T-helper 1 cell (primary cell): ENCODE data around the gene SPTB.
A peak's percentile ranks its signal among the peaks of the same experiment; 100 is the strongest.

Source experiments
- DNase-seq, 5 donors: peaks; one replicate each; pipeline ENCODE4 v3.0.0-alpha.2; 2012 to 2020

SPTB gene

DNA sequence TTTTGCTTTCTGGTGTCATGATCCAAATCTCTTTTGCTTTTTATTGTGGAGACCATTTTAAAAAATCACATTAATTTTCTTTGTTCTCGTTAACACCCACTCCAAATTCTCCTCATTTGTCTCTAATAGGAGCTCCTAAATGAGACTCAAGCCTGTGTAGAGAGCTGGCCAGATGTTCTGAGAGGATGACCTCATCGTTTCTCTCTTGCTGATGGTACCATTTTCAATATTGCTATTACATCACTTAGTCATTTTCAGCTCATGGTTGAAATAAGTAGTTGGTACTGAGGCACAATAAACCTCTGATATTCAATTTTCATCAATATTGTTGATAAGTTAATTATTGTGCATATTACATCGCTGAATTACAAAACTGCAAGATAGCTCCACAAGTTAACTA is 31.5 kb downstream of the SPTB start:
- no peak for DNase-seq

DNA sequence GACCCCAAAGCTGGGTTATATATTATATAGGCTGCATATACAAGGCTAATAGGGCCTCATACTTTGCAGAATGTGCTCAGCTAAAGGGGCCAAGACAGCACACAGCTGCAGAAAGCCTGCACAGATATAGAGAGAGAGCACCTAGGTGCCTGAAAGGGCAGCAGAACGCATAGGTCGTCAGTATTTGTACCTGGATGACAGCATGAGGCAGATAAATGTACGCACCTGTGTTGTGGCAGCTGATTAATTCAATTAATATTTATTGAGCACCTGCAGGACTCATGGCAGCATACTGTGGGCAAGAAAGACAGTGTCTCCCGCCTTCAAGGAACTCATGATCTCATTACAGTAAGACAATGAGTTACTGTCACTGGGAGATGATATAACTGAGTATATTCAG is 33.4 kb downstream of the SPTB start:
- no peak for DNase-seq

DNA sequence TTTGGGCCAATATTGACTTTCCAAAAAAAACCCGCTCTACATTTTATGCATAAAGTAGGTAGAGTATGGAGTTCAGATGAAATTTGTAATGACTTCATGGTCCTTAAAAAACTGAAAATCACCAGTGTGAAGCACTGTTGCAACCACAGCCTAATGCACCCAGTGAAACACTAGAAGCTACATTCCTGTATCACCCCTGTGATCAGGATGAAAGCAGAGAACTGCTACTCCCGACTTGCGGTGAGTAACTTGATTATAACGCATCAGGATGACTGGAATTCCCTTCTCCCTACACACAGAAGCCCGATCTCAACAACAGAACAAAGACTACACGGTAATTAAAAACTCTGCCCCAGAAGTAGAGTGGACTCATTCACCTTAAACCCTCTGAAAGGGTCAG is 33.8 kb downstream of the SPTB start:
- DNase-seq, result no peak

GRCh38 chr14:64844969-64845536 is 34.7 kb downstream of the SPTB start:
- no peak for DNase-seq

DNA sequence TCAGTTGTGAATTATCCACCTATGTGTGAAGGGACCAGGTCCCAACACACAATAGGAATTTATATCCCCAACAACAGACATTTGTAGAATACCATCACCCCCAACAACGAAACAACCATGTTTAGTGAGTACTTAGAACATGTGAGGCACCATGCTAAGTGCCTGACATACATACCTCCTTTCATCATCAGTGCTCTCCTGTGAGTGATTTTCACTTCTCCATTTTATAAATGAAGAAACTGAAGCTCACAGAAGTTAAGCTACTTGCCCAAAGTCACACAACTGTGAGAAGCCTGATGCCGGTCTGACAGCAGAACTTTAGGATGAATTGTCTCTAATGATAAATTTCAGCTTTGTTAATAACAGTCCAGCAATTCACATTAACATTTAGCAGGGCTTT is 35.4 kb downstream of the SPTB start:
- no peak for DNase-seq

GRCh38 chr14:64843548-64843947 is 36.2 kb downstream of the SPTB start:
- DNase-seq, result no peak

DNA sequence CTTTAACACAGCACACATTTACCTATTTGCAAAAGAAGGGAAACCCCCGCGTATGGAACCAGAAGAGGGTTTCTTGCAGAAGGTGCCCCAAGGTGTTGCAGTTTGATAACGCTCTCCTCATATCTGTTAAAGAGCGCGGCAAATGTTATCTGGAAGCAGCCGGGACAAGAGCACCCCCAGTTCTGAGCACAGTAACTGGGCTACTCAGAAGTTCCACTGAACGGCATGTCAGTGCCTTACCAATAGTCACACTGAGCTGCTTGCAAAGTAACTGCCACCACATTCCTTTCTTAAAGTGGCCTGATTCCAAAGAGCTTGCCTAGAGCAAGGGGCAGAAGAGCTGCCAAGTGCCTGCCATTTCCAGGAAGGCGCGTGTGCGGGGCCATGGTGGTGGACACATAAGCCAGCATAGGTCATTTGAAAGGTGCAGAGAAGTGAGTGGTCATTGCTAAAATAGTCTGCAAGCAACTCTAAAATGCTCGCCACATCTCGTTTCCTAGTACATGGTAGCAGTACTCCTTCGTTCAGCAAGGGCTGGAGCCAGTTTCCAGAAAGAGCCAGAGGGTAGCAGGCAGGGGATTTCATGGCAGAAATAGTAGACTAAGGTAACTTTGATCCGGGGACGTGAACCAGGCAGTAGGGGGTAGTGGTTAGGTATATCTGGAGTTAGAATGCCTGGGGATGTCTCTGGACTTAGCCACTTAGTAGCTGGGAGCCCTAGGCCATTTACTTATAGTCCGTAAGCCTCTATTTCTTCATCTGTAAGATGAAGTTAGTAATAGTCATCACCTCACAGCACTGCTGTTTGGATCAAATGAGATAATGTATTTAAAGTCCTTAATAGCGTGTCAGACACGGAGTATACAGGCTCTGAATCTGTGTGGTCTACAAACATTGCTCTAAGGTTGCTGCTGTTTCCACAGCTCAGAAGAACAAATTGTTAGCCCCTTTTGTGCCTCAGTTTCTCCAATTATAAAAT is 37.6 kb downstream of the SPTB start:
- no peak for DNase-seq

DNA sequence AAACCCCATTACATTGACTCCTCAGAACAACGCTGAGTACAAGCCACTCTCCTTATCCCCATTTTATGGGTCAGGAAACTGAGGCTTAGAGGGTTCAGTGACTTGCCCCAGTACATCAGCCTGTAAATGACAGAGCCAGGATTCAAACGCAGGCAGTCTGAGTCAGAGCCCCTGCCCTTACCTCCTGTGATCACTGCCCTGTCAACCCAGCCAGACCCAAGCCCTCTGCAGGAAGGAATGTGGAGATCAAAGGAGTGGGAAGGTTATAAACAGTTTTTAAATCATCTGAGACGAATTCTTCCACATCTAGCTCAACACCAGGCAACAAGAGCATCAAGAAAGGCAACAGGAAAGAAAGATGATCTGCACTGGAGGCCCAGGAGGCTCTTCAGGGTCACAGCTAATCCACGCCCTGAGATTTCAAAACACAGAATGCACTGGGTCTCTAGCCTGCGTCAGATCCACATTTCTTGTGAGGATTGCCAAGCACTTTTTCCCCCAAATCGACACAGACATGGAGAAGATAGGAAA is 38.5 kb downstream of the SPTB start:
- DNase-seq, result no peak

- no peak for DNase-seq
Measured at GRCh38 chr14:64838656-64839055, 41.1 kb downstream of the SPTB start.

DNA sequence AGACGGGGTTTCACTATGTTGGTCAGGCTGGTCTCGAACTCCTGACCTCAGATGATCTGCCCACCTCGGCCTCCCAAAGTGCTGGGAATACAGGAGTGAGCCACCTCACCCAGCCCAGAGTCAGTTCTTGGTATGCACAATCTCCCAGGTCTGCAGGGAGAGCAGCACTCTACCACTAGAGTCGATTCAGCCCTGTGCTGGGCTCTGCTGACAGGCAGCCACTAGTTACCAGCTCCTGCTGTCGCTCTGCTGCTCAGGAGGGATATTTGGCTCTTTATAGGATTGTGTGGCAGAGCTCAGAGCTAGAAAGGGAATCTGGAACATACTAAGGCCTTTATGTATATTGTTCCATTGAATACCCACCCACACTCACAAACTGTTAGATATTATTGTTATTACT is 44.3 kb downstream of the SPTB start:
- no peak for DNase-seq

DNA sequence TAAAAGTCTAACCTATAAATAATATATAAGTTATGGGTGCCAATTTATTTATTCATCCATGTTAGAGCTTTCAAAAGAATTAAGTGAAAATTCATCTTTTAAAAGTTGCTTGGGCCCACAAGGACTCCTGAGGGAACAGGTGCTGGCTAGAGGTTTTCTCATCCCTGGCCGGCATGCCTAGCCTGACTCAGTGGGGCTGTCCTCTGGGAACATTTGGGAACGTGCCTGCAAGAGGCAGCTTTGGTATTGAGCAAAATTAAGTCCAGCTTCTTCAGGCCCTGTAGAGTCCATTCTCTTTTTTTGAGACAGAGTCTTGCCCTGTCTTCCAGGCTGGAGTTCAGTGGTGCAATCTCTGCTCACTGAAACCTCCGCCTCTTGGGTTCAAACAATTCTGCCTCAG is 44.7 kb downstream of the SPTB start:
- no peak for DNase-seq

- no peak for DNase-seq
Measured at GRCh38 chr14:64831419-64831818, 48.3 kb downstream of the SPTB start.

DNA sequence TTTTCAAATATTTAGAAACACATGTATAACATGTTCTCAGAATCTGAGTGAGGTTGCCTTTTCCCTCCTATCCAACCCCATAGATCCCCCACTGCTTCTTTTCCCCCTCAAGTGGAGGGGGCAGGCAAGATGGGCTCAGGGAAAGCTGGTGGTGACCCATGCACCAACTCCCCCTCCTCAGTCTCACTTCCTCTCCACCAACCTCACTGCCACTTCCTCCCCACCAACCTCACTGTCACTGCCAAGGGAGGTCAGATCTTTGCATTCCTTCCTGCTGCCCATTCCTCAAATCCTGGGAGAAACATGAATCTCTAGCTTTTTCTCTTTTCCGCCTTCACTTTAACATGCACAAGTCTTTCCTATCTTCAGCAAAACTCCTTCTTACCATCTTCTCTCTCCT is 48.7 kb downstream of the SPTB start:
- DNase-seq, result no peak

DNA sequence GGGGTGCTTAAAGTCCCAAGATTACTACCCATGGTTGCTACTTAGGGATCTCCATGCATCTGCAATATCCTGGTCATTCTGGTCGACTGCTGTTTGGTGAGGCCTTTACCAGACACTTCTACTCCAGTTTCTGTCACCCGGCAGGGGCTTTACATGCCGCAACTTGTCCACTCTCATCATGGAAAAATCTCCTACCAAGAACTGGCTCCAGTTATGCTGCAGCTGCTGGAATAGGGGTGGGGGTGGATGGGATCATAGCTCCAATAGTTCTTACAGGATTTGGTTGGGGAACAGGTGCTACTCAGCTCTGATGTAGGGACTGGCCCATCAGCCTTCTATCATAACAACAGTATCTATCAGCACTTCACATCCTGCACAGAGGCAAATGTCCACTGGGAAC is 51.6 kb downstream of the SPTB start:
- no peak for DNase-seq

GRCh38 chr14:64826845-64827244 is 52.9 kb downstream of the SPTB start:
- no peak for DNase-seq

DNA sequence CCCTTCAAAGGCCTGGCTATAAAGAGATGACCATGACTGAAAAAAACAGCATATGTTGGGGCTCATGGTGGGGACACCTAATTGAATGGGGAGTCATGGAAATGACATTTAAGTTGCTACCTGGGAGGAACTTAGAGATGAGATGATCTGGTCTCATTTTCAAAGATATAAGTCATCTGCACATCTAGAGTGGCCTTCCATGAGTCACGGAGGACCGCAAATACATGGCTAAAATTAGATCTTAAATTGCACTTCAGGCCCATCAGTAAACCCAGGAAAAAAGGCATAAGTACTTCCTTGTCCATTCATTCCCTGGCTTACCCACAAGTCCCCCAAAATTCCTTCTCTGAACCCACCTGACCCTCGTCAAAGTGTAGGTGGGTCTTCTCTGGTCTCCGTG is 53.4 kb downstream of the SPTB start:
- no peak for DNase-seq

GRCh38 chr14:64825509-64825908 is 54.2 kb downstream of the SPTB start:
- no peak for DNase-seq

GRCh38 chr14:64825006-64825405 is 54.7 kb downstream of the SPTB start:
- DNase-seq, result no peak

DNA sequence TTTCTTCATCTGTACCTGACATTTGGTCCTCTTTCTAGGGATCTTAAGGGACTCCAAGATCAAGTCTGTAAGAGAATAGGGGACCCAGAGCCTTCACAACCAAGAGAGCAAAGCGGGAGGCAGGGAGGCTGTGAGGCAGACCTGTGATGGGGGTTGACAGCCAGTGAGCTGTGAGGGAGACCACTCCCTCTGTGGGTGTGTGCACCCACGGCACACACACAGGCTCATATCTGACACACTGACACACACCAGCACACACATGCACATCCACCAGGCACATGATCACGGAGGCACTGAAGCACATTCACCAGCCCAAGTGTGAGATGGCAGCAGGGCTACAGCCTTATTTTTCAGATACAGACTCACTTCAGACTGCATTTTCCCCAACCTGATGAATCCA is 55.2 kb downstream of the SPTB start:
- DNase-seq, result no peak

GRCh38 chr14:64823305-64823861 is 56.3 kb downstream of the SPTB start:
- DNase-seq, result peak; percentile 28 to 57 (median 54)

DNA sequence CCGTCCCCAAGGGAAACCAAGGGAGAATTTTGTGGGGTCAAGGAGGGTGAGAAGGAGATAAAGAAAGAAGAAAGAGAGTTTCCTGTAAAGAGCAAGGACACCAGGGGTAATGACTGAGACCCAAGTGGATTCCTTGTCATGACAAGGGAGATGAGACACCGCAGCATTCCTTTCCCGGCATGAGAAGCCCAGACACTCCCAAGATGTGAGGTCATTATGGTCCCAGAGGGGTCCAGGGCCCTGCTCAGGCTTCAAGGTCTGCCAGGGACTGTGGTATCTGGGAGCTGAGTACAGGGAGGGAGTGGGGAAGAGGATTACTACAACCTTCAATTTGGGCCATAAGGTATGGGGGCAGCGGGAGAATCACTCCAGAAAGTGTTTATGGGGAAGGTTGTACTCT is 58.1 kb downstream of the SPTB start:
- no peak for DNase-seq

DNA sequence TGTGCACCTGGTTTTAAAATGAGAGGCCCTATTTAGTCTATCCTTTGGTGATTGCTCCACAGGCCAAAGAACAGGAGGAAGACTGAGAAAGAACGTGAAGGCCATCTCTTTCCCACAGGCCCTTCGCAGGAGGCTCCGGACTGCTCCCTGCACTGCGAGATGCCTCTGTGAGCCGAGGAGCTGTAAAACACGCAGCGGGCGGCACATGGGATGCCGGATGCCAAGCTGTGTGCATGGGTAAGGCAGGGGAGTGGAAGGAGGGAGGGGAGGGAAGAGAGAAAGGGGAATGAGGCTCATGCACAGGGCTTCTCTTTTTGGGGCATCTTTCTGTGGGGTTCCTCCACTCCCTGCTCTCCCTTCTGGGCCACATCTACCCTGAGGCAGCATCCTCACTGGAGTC is 61.6 kb downstream of the SPTB start:
- no peak for DNase-seq

GRCh38 chr14:64817631-64818030 is 62.1 kb downstream of the SPTB start:
- no peak for DNase-seq

DNA sequence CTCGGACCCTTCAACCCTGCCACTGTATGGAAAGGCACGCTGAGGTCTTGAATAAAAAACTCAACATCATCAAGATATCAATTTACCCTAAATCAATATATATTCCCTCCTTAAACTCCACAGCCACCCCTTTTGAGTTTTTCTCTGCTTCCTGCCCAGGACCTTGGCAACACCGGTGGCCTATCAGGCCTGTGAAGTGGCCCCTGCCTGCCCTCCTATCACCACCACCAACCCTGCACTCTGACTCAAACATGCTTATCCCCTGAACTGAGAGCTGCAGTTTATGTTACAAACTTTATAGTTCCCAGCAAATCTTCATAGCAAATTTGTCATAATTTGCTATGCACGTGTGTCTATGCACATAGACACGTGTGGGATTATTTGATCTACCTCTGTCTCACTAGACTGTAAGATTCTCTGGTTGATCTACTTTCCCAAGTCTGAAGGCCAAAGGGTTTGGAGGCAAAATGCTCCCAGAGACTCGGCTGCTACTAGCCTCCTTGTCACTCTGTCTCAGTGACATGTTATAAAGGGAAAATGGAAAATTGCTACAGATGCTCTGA is 63.4 kb downstream of the SPTB start:
- DNase-seq, result no peak
